ENCODE measurements around the gene GSTO1.
A peak's percentile ranks its signal among the peaks of the same experiment; 100 is the strongest.

Gene GSTO1

DNA sequence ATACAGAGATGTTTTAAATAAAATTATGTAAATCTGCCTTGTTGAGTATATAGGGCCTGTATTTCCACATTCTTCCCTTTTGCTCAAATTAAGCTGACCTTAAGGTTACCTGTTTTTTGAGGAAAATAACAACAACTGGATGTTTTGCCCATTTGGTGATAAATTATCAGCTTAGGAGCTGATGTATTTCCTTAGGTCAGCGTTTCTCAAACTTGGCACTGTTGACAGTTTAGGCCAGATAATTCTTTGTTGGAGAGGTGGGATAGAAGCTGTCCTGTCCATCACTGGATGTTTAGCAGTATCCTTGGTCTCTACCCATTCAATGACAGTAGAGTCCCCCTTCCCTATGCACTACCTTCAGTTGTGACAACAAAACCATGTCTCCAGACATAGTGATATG, 21.5 kb downstream of the GSTO1 start:
- DNase-seq (ENCODE audit: low spot score), result no peak

DNA sequence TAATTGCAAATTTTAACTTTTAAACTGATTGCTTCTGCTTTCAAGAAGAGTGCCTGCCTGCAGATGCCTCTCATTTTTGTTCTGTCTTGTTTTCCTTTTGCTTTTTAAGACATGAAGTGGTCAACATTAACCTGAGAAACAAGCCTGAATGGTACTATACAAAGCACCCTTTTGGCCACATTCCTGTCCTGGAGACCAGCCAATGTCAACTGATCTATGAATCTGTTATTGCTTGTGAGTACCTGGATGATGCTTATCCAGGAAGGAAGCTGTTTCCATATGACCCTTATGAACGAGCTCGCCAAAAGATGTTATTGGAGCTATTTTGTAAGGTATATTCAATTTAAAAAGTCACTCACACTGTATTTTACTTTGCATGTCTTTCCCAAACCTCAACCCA, 23.1 kb downstream of the GSTO1 start:
- DNase-seq (ENCODE audit: low spot score), result no peak

DNA sequence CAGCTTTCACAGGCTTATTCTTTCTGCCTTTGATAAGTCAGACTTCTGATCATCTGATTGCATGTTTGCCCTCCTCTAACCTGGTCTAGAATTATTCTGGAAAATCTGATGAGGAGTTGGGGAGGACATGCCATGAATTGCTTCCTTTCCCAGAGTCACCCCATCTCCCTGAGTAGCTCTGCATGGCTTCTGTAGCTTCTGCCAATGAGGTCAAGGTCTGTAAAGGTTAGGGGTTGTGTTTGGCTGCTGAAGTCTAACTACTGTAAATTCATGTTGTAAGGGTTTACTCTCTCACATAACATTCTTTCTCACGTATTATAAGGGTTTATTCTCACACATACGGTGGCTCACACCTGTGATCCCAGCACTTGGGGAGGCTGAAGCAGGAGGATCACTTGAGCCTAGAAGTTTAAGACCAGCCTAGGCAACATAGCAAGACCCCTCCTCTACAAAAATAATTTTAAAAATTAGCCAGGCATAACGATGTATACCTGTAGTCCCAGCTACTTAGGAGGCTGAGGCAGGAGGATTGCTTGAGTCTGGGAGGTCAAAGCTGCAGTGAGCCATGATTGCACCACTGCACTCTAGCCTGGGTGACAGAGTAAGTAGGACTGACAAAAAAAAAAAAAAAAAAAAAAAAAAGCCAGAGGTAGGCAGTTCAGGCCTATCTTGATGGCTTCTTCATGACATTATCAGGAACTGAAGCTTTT, 25.0 kb downstream of the GSTO1 start:
- no peak for DNase-seq (ENCODE audit: low spot score)

DNA sequence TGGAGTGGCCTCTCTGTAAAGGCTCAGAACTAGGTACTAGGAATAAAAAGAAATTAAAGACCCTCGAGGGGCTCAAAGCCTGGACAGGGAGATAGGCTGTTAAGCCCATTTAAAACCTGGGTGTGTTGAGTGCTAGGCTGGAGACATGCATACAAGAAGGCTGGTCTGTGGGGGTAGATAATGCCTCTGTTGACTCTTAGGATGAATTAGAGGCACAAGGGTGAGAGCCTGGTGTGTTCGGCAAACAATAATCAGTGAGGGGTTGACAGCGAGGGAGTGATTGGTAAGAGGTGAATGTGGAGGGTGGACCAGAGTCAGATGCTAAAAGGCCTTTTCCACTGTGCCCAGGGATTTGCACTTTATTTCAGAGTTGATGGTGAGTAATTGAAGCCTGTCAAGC, 27.0 kb downstream of the GSTO1 start:
- DNase-seq (ENCODE audit: low spot score), result no peak

DNA sequence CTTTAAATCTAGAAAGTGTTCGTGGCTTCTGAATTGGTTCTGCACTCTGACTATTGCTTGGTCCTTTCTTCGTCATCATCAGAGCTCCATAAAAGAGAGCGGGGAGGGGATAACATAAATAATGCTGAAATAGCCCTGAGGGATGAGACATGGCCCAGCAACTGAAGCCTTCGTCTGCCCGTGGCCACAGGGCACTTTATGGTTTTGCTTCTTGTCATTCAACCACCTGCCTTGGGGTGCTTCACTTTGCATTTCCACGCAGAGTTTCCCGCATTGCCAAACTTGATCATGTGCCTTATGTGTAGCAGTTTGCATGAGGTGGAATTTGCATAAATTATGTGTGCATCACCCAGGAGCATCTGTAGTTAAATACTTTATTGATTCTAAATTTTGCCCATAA, 30.2 kb downstream of the GSTO1 start:
- no peak for DNase-seq (ENCODE audit: low spot score)

DNA sequence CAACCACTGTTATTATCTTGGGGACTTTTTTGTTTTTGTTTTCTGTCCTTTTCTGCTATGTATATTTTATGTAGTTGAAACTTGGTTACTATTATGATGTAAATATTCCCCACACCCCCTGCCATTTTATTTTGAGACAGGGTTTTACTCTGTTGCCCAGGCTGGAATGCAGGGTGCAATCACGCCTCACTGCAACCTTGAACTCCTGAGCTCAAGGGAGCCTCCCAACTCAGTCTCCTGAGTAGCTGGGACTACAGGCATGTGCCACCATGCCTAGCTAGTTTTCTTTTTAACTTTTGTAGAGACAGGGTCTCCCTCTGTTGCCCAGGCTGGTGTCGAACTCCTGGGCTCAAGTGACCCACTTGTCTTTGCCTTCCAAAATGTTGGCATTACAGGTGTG, 32.2 kb downstream of the GSTO1 start:
- no peak for DNase-seq (ENCODE audit: low spot score)

DNA sequence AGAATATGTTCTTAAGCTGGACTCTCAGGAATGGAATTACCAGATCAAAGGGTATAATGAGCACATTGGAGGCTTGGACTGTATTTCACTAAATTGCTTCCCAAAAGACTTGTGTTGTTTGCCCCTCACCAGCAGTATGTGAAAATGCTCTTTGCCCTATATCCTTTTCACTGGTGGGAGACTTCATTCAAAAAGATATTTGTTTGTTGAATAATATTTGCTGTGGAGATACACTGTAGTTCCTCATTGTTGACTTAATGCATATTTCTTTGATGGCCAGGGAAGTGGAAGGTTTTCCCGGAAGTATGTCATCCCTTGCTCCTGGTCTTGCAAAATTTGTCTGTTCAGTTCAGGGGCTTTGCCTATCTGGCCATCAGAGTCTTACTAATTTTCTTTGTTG, 33.7 kb downstream of the GSTO1 start:
- no peak for DNase-seq (ENCODE audit: low spot score)

DNA sequence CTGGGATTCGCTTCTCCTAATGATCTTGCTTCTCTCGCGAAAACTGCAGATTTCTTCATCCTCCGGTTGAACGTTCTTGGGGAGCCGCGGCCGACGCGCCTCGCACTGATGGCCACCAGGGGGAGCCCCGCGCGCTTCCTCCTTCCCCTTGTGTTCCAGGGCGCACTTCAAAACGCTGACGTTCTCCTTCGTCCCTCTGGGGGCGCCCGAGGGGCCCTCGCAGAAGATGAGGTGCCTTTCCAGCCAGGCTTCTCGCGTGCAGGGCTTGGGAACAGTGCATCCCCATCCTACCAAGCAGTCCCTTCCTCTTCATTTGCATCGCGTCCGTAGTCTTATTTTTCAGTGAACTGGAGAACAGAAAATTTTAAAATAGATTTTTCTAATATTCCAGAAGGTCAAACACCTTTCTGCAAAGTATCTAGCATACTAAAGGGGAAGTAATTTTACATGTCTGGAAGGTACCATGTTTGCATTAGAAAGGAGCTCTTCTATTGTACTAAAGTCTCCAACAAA, 36.8 kb downstream of the GSTO1 start:
- DNase-seq (ENCODE audit: low spot score), result peak; percentile 88

DNA sequence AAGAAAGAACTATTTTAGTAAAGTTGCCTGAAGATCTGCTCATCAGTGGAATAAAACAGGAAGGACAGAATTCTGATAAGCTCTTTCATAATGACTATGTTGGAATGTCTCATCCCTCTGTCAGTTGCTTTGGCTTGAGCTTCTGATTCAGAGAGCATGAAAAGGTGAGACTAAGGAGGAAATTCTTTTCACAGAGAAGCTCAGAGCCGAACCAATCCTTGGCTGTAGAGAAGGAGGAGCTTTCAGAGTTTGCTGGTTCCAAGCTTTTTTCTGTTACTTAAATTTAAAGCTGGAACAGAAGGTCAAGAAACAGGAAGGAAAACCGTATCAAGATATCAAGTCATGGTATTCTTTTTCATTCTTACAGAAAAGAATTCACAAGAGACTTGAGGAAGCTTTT, 38.3 kb downstream of the GSTO1 start:
- DNase-seq (ENCODE audit: low spot score), result no peak

DNA sequence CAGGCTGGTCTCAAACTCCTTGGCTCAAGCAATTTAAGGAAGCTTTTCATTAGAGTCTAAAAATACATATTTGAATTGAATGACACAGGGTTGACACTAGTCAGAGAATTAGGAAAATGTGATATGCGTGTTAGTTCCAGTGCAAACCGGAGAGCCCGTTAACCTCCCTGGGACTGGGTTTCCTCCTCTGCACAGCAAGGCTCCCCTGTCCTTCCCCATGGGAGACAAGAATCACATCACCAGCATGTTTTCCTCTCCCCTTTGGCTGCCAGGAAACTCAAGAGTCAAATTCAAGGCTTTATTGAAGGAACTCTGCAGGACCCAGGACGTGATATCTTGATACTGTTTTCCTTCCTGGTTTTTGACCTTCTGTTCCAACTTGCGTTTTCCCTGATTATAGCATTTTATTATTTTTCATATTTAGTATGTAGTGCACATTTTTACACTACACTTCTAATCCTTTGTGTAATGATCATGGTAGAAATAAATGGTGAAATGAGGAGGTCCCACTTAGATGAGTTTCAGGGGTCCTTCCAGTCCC, 39.2 kb downstream of the GSTO1 start:
- DNase-seq (ENCODE audit: low spot score), result no peak

DNA sequence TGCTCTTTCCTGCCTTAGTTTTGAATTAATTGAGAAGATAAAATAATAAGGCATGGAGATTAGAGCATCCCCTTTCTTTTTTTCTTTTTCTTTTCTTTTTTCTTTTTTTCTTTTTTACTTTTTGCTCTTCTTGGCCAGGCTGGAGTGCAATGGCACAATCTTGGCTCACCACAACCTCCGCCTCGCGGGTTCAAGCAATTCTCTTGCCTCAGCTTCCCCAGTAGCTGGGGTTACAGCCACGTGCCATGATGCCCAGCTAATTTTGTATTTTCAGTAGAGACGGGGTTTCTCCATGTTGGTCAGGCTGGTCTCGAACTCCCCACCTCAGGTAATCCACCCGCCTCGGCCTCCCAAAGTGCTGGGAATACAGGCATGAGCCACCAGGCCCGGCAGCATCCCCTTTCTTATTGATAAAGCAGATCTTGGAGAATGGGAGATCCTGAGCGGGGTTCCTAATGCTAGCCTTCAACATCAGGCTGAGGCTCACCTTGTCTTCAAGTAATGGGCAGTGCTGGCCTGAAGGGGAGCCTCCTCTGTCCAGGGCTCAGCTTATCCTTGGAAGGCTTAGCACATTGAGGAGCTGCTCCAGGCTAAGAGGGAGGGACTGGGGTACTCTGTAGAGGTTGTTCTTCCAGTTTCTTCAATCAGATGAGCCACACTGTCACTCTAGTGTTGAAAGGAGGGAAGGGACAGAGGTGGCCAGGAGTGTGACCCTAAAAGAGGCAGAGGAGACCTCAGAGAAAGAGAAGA, 42.2 kb downstream of the GSTO1 start:
- no peak for DNase-seq (ENCODE audit: low spot score)

DNA sequence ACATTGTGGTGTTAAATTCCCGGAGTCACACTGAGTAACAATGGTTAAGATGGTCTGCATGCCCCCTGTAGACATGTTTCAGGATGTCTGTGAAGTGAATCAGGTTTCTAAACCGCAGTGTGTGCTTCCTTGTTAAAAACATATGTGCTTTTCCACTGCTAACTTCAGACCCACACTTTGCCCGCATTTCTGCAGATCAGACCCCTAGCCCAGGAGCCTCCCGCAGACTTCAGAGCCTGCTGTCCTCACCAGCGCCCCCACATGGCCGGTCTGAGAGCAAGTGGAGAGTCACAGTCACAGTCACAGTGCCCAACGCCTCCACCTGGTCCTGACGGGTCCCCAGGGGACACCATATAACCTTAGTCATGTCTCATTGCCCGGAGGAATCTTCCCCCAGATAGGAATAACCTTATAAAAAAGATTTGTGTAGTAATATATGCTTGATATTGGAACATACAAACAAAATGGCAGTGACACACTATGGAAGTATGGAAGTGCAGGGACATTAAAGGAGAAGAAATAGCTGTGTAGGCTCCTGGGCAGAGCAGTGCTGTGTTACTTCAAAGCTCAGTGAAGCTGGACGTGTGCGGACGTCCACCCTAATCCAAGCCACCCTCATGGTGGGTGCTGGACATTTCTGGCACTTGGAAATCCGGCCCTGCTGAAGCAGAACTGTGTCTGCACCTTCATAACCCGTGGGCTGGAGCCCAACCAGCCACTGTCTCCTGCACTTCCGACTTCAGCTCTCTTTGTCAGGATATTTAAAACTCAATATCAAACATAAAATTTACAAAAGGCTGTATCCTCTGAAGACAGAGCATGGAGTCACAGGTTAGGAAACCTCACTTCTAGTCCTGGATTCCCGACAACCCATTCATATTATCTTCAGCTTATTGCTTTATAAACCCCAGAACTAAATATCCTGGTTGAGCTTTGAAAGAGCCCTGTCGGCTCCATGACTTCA, 43.3 kb downstream of the GSTO1 start:
- no peak for DNase-seq (ENCODE audit: low spot score)

DNA sequence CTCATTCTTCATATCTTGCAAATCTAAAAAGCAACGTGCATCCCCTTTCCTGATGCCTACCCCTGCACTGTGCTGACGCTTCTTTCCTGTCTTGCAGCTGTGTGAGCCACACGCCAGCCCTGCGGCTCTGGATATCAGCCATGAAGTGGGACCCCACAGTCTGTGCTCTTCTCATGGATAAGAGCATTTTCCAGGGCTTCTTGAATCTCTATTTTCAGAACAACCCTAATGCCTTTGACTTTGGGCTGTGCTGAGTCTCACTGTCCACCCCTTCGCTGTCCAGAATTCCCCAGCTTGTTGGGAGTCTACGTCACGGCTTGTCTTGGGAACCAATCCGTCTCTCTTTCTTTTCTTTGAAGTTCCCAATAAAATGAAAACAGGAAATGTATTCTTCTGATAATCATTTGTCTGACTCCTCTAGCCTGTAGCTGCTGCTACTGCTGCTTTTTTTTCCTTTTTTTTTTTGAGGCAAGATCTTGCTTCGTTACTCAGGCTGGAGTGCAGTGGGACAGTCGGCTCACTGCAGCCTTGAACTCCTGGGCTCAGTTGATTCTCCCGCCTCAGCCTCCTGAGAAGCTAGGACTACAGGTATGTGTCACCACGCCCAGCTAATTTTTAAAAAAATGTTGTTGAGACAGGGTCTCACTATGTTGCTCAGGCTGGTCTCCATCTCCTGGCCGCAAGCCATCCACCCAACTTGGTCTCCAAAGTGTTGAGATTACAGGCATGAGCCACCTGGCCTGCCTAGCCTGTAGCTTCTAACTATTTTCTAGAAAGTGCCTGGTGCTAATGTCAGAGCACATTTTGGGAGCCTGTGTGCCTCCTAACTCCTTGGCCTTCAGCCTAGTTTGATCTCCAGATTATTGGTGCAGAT, 44.6 kb downstream of the GSTO1 start:
- DNase-seq (ENCODE audit: low spot score), result no peak

DNA sequence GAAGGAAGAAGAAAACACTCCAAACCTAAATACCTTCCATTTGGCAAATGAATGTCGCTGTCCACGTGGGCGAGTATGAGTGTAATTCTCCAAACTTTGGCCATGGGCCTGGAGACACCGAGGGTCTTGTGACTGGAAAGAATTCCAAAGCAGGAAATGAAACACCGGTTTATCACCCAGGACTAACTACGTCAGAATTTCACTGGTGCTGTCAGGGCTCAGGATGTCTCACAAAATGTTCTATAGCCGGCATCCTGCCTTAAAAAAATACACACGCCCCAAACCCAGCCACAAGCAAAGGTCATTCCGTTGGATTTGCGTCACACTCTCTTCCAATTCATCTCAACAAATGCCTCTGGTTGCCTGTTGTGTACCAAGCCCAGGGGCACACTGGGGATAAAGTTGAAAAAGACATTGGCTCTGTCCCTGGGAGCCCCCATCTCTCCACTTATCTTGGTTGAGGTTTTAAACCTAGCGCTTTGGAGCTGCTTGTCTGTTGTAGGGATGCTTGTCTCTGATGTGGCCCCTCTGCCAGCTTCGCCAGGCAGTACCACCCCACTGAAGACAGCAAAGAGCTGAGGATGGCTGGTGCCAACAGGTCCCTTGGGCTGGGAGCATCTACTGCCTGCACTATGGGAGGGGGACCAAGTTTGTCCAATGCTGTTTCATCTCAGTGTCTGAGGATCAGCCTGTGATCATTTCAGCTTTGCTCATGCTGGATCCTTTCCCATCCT, 45.5 kb downstream of the GSTO1 start:
- DNase-seq (ENCODE audit: low spot score), result no peak

DNA sequence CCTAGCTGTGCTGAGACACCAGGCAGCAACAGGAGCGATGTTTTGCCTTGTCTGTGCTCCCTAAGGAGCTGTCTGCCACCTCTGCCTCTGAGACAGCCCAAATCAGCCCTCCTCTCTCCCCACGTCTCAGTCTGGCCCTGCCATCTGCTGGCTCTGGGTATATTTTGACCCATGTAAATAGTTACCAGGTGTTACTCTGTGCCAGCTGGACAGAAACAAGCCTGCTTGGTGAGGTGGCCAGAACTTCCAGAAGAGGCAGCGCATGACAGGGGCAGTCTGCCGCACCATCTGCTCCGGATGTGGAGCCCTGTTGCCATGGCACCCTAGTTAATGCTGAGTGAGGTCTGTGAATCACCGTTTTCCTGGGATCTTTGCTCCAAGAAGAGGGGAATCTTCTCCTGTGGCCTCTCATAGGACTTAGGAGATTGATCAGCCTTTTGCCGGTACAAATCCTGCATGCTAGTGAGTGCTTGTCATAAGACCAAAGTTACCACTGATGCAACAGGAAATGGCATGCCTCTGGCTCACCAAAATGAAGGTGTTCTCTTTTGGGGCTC, 46.1 kb downstream of the GSTO1 start:
- DNase-seq (ENCODE audit: low spot score), result peak; percentile 78

DNA sequence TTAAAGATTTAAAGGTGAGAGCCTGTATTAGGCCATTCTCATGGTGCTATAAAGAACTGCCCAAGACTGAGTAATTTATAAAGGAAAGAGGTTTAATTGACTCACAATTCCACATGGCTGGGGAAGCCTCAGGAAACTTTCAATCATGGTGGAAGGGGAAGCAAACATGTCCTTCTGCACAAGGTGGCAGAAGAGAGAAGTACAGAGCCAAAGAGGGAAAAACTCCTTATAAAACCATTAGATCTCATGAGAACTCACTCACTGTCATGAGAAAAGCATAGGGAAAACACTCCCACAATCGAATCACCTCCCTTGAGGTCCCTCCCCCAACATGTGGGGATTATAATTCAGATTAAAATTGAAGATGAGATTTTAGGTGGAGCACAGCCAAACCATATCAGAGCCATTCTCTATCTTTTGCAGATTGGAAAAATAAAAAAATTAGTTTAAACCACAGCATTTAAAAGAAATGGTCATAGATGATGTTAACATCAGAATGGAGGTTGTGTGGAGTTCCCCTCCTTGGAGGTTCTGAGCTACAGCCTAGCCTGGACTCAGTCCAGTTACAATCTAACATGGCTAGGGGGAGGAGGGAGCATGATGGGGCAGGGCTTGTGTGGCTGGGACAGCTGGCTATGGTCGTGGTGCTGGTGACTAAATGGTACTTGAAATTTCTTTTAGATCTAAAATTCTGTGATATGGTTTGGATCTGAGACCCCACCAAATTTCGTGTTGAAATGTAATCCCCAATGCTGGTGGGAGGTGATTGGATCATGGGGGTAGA, 47.4 kb downstream of the GSTO1 start:
- no peak for DNase-seq (ENCODE audit: low spot score)

DNA sequence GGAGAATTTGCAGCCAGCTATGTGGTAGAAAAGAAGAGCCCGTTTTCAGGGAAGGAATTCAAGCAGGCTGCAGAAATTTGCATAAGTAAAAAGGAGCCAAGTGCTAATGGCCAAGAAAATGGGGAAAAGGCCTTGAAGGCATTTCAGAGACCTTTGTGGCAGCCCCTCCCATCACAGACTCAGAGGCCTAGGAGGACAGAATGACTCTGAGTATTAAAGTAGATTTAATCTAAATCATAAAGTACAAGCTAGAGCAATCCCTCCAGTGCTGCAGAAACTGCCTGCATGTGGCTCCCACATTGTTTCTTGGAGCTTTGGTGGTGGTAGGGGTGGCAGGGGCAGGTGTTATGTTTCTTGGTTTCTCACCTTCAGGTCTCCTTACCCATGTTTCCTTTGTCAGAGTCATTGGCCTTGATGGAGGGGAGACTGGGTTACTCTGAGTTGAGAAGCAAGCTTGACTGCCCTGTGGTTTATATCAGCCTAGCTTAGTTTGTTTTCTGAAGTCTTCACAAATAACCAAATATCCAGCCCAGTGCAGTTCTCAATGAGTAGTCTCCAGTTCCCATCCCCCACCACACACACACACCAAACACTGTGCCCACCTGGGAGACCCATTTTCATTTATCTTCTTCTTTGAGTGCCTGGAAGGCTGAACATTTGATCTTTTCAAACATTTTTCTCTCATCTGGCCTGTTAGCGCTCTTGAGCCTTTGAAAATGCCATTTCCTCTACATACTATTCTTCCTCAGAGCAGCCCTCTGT, 49.1 kb downstream of the GSTO1 start:
- no peak for DNase-seq (ENCODE audit: low spot score)

DNA sequence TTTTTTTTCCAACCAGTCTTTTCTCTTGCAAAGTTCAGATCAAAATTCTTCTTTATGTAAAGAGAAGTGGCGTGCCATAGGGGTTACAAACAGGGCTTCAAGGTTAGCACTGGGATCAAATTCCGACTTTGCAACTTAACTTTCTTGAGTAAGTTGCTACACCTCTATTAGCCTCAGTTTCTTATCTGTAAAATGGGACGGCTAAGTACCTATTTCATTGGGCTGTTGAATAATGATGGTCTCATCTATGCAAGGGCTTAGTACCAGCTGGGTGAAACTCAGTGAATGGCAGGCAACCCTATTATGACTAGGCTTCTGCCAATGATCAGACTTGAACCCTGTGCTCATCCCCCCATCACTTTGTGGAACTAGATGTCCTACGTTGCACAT, 49.7 kb downstream of the GSTO1 start:
- no peak for DNase-seq (ENCODE audit: low spot score)

DNA sequence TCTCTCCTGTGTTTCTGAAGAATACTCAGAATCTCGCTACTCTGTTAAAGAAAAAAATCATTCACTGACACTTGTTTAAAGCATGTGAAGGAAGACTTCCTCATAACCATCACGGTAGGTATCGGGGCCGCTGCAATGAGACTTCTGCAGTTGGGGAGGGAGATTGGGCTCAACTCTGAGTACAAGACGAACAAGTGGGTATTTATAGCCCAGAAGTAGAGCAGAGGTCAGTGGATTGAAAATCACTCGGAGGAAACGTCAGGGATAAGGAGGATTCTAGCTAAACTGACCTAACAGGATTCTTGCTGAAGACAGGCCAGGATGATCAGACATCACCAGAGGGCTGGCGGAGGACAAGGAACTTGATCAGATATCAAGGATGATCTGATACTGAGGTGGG, 50.2 kb downstream of the GSTO1 start:
- no peak for DNase-seq (ENCODE audit: low spot score)

Data from D341Med (cell line).